Measurements from ENCODE around the gene ZBTB7C.

ZBTB7C gene

DNA sequence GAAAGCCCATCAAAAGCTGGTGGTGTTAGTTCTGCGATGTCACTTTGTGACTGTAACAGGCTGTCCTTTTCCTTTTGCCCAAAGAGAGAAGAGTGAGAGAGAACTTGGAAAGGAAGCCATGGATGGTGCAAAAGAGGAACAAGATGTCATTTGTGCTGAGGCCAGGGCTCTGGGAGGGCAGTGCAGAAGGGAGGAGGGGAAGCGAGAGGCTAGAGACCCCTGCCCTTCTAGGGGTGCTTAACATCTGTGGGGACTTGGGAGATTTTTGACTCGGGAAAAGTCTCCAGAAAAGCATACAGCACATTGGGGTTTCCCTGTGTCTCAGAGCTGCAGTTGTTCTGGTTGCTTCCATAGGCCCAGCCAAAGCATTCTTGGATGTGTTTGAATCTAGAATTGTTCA lies 49.6 kb downstream of the ZBTB7C start:
- Mint-ChIP-seq H3K27me3 (ENCODE audit: low read depth) (peaks cover 4% of the 10 kb centered on the region), H3K4me3 (no peak overlapping the region), H3K27ac (peak overlapping the region; percentile 6 to 67 (median 51)), H3K36me3 (ENCODE audit: low read depth) (no peaks in the 10 kb centered on the region), H3K9me3 (peaks cover 7% of the 10 kb centered on the region), H3K4me1 (peaks cover 57% of the 10 kb centered on the region)
- TF ChIP-seq, protein P1, sequence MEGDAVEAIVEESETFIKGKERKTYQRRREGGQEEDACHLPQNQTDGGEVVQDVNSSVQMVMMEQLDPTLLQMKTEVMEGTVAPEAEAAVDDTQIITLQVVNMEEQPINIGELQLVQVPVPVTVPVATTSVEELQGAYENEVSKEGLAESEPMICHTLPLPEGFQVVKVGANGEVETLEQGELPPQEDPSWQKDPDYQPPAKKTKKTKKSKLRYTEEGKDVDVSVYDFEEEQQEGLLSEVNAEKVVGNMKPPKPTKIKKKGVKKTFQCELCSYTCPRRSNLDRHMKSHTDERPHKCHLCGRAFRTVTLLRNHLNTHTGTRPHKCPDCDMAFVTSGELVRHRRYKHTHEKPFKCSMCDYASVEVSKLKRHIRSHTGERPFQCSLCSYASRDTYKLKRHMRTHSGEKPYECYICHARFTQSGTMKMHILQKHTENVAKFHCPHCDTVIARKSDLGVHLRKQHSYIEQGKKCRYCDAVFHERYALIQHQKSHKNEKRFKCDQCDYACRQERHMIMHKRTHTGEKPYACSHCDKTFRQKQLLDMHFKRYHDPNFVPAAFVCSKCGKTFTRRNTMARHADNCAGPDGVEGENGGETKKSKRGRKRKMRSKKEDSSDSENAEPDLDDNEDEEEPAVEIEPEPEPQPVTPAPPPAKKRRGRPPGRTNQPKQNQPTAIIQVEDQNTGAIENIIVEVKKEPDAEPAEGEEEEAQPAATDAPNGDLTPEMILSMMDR (IDR thresholded peaks at IDR 0.05; ENCODE audit: unreplicated experiment in 3 of 3), result no peak

DNA sequence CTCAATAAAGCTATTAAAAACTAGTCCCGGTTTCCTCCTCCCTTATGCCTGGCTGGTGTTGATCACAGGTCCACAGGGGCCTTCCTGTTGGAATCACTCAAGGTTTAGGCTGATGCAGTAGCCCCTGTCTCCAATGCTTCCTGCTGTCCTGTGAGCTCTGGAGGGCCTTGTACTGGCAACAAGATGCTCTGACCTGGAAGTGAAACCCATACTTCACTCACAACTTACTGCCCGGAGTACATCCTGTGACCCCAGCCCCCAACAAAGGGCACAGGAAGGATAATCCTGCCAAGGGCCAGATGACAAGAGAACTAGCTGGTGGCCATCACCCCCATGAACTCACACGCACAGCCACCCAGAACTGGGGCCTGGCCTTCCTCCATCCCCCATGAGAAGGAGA lies 50.3 kb downstream of the ZBTB7C start:
- TF ChIP-seq, protein P1 (IDR thresholded peaks at IDR 0.05; ENCODE audit: unreplicated experiment in 3 of 3), result no peak
- Mint-ChIP-seq H3K9me3 (peaks cover 3% of the 10 kb centered on the region), H3K4me1 (peaks cover 58% of the 10 kb centered on the region), H3K4me3 (no peak overlapping the region), H3K27ac (peak overlapping the region in 1 of 3 experiments; percentile 6), H3K27me3 (ENCODE audit: low read depth) (peaks cover 4% of the 10 kb centered on the region), H3K36me3 (ENCODE audit: low read depth) (no peaks in the 10 kb centered on the region)

DNA sequence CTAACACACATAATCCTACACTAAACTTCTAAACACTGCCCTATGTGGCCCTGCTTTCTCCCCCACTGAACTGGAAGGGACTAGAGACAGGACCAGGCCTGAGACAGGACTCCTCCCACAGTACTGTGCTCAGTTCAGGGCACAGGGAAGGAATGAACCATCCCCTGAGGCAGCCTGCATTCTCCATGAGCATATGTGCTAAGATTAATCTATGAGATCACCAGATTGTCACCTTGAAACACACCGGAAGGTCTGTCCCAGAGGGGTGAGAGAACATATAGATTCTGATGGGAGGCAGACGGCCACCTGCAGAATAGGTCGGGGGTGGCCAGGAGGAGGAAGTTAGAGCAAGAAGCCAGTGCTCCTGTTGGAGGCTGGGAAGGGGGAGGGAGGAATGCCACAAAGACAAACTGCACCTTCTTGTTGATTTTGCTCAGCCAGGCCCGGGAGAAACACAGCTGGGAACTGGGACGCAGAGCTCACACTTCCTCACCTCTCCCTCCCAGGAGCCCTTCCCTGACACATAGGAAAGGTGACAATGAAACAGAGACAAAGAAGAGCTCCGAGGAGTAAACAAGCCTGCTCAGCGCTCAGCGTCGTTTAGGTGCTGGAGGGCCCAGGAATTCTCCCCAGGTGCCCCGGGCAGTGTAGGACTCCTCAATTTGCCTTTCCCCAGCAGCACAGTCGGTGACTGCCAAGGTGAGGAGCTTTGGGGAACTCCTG lies 52.1 kb downstream of the ZBTB7C start:
- H3K4me1 Mint-ChIP-seq, result peaks cover 46% of the 10 kb centered on the region
- TF ChIP-seq, protein P1 (IDR thresholded peaks at IDR 0.05; ENCODE audit: unreplicated experiment in 3 of 3), result no peak
- peak overlapping the region in 2 of 3 experiments; percentile 14 for H3K4me3 Mint-ChIP-seq
- H3K36me3 Mint-ChIP-seq (ENCODE audit: low read depth), result no peaks in the 10 kb centered on the region
- H3K27me3 Mint-ChIP-seq (ENCODE audit: low read depth), result peaks cover 4% of the 10 kb centered on the region
- H3K9me3 Mint-ChIP-seq, result no peaks in the 10 kb centered on the region
- H3K27ac Mint-ChIP-seq, result peak overlapping the region; percentile 43 to 70 (median 47)

DNA sequence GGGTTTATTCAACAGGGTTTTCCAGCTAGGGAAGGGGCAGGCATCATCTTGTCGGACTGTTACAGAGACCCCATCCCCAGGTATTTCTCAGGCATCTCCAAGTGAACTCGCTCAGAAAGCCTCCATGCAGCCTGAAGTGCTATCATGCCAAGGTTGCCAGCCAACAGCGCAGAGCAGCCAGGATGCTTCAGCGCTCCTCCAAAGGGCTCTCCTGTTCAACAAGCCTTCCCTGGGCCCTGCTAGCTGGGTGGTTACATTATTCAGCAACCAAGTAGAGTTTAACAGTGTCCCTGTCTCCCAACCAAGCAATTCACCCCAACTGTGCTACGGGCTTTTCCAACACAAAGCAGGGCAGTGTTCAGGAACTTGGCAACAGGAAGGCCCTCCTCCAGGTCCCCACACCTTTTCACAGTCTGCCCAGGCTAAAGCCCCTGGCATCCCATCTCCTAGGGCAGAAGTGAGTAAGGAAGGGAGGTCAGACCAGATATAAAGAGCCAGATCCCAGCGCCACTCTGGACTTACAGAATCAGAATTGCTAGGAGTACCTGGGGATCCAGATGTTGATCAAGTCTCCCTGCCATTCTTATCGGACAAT lies 52.9 kb downstream of the ZBTB7C start:
- TF ChIP-seq, protein P1 (IDR thresholded peaks at IDR 0.05; ENCODE audit: unreplicated experiment in 3 of 3), result no peak

DNA sequence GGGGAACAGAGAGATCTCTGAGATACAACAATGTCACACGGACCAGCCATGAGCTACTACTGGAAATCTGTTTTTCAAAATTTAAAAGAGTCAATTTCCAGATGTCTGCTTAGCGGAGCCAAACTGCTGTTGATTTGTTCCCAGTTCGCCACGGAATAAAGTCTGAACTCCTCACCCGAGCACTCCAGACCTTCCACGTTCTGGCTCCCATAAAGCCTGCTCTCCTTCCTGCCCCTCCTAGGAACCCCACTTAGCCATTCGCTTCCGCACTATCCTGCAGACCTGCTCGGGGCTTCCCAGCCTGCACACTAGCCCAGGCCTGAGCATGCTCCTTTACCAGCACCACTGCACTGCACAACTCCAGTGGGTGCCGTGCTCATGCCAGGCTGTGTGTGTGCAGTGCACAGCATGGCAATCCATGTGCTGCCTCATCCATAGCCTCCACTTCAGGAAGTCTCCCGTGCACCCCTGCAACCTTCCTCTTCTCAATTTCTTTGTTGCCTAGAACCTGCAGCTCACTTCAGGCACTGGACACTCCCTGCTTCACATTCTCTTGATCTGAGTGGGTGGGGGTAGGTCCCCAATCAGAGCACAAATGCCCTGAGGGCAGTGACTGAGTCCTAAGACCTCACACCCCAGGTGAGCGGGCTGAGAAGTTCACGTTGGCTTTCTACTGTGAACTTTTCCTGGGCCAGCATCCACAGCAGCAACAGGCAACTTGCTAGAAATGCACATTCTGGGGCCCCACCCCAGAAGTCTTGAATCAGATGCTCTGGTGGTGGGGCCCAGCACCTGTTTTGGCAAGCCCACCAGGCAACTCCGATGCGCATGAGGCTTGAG lies 53.7 kb downstream of the ZBTB7C start:
- peaks cover 50% of the 10 kb centered on the region for H3K4me1 Mint-ChIP-seq
- H3K9me3 Mint-ChIP-seq, result no peaks in the 10 kb centered on the region
- H3K36me3 Mint-ChIP-seq (ENCODE audit: low read depth), result no peaks in the 10 kb centered on the region
- no peak overlapping the region for H3K4me3 Mint-ChIP-seq
- TF ChIP-seq, protein P1 (IDR thresholded peaks at IDR 0.05; ENCODE audit: unreplicated experiment in 3 of 3), result no peak
- H3K27me3 Mint-ChIP-seq (ENCODE audit: low read depth), result peaks cover 4% of the 10 kb centered on the region
- peak overlapping the region; percentile 44 to 56 (median 48) for H3K27ac Mint-ChIP-seq

More for the DNA sequence above, 52.9 kb downstream of the ZBTB7C start:
- Mint-ChIP-seq H3K36me3 (ENCODE audit: low read depth) (no peaks in the 10 kb centered on the region), H3K9me3 (no peaks in the 10 kb centered on the region), H3K27ac (peak overlapping the region; percentile 43 to 70 (median 47)), H3K4me3 (no peak overlapping the region), H3K4me1 (peaks cover 46% of the 10 kb centered on the region), H3K27me3 (ENCODE audit: low read depth) (peaks cover 4% of the 10 kb centered on the region)

Data from nephron (organoid).